Measurements from ENCODE around the gene PMP22.
"Not testable (repeated sequence)": the region's sequence is repeated elsewhere in the genome, so short reads cannot be mapped to it uniquely, and the experiment has no call there.

- TF ChIP-seq, protein P1, sequence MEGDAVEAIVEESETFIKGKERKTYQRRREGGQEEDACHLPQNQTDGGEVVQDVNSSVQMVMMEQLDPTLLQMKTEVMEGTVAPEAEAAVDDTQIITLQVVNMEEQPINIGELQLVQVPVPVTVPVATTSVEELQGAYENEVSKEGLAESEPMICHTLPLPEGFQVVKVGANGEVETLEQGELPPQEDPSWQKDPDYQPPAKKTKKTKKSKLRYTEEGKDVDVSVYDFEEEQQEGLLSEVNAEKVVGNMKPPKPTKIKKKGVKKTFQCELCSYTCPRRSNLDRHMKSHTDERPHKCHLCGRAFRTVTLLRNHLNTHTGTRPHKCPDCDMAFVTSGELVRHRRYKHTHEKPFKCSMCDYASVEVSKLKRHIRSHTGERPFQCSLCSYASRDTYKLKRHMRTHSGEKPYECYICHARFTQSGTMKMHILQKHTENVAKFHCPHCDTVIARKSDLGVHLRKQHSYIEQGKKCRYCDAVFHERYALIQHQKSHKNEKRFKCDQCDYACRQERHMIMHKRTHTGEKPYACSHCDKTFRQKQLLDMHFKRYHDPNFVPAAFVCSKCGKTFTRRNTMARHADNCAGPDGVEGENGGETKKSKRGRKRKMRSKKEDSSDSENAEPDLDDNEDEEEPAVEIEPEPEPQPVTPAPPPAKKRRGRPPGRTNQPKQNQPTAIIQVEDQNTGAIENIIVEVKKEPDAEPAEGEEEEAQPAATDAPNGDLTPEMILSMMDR (optimal IDR thresholded peaks at IDR 0.05 in 1 of 3, IDR thresholded peaks at IDR 0.05 in 1 of 3, conservative IDR thresholded peaks at IDR 0.05 in 1 of 3; ENCODE audit: extremely low read depth in 1 of 3, insufficient read depth in 2 of 3, low read length in 3 of 3) = not testable (repeated sequence)
- TF ChIP-seq EZH2 (IDR thresholded peaks at IDR 0.05; ENCODE audit: low read length) = not testable (repeated sequence)
Observed at GRCh38 chr17:15200574-15200973, 64.6 kb downstream of the PMP22 start.
